ENCODE measurements around the gene KCMF1.

KCMF1 gene

DNA sequence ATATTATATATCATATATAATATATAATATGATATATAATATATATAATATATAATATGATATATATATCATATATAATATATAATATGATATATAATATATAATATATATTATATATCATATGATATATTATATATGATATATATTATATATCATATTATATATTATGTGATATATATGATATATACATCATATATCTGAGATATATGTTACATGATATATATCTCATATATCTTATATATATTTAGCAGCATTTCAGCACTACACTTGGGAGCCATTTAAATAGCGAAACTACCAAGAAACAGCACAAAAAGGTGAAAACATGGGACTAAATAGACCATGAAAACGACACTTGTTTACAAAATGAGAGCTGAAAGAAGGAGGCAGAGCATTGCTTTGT, 37.3 kb downstream of the KCMF1 start:
- Histone ChIP-seq H3K27ac (ENCODE audit: low read depth, low read length) (no peak overlapping the region), H3K4me1 (ENCODE audit: control insufficient read depth in 5 of 5, insufficient read depth in 5 of 5, low read length in 5 of 5) (peaks cover 0 to 17% (median 11%) of the 10 kb centered on the region in 5 donors)

GRCh38 chr2:85009019-85009618, 38.2 kb downstream of the KCMF1 start:
- H3K4me3 ChIP-seq (ENCODE audit: low read depth in 1 of 5, low read length in 5 of 5), result no peak overlapping the region
- peaks cover 0 to 17% (median 12%) of the 10 kb centered on the region in 5 donors for H3K4me1 ChIP-seq (ENCODE audit: control insufficient read depth in 5 of 5, insufficient read depth in 5 of 5, low read length in 5 of 5)
- no peak overlapping the region for H3K27ac ChIP-seq (ENCODE audit: low read depth, low read length)
- no peak overlapping the region for H3K9ac ChIP-seq (ENCODE audit: low read length in 5 of 5)
- H3K9me3 ChIP-seq (ENCODE audit: control insufficient read depth in 5 of 5, low read length in 5 of 5), result no peaks in the 10 kb centered on the region
- no peaks in the 10 kb centered on the region for H3K27me3 ChIP-seq (ENCODE audit: control insufficient read depth in 5 of 5, insufficient read depth in 4 of 5, low read length in 5 of 5)
- peaks cover 0 to 8% (median 4%) of the 10 kb centered on the region in 5 donors for H3K36me3 ChIP-seq (ENCODE audit: control insufficient read depth in 5 of 5, insufficient read depth in 5 of 5, low read length in 5 of 5)

More for the DNA sequence above, 37.3 kb downstream of the KCMF1 start:
- Histone ChIP-seq H3K36me3 (ENCODE audit: control insufficient read depth in 5 of 5, insufficient read depth in 5 of 5, low read length in 5 of 5) (peaks cover 0 to 8% (median 5%) of the 10 kb centered on the region in 5 donors), H3K9me3 (ENCODE audit: control insufficient read depth in 5 of 5, low read length in 5 of 5) (no peaks in the 10 kb centered on the region), H3K4me3 (ENCODE audit: low read depth in 1 of 5, low read length in 5 of 5) (no peak overlapping the region), H3K9ac (ENCODE audit: low read length in 5 of 5) (no peak overlapping the region), H3K27me3 (ENCODE audit: control insufficient read depth in 5 of 5, insufficient read depth in 4 of 5, low read length in 5 of 5) (no peaks in the 10 kb centered on the region)

DNA sequence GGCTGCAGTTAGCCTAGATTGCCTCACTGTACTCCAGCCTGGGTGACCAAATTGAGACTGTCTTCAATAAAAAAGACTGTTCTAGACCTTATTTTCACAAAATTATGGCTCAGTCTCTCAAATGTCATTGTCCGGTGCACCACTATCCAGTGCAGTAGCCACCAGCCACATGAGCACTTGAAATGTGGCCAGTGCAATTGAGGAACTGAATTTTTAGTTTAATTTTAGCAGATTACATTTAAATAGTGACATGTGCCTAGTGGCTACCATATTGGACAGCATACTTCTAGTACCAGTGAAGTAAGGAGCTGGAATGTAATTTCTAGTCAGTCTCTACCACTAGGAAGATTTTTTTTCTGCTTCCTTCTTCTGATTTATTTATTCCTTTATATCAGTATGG, 39.4 kb downstream of the KCMF1 start:
- Histone ChIP-seq H3K4me1 (ENCODE audit: control insufficient read depth in 5 of 5, insufficient read depth in 5 of 5, low read length in 5 of 5) (peaks cover 0 to 22% (median 19%) of the 10 kb centered on the region in 5 donors), H3K4me3 (ENCODE audit: low read depth in 1 of 5, low read length in 5 of 5) (no peak overlapping the region), H3K36me3 (ENCODE audit: control insufficient read depth in 5 of 5, insufficient read depth in 5 of 5, low read length in 5 of 5) (peaks cover 0 to 8% (median 4%) of the 10 kb centered on the region in 5 donors), H3K27me3 (ENCODE audit: control insufficient read depth in 5 of 5, insufficient read depth in 4 of 5, low read length in 5 of 5) (no peaks in the 10 kb centered on the region), H3K27ac (ENCODE audit: low read depth, low read length) (no peak overlapping the region), H3K9ac (ENCODE audit: low read length in 5 of 5) (no peak overlapping the region), H3K9me3 (ENCODE audit: control insufficient read depth in 5 of 5, low read length in 5 of 5) (no peaks in the 10 kb centered on the region)

GRCh38 chr2:85011098-85011497, 40.1 kb downstream of the KCMF1 start:
- peaks cover 0 to 8% (median 4%) of the 10 kb centered on the region in 5 donors for H3K36me3 ChIP-seq (ENCODE audit: control insufficient read depth in 5 of 5, insufficient read depth in 5 of 5, low read length in 5 of 5)
- H3K4me3 ChIP-seq (ENCODE audit: low read depth in 1 of 5, low read length in 5 of 5), result no peak overlapping the region
- no peaks in the 10 kb centered on the region for H3K9me3 ChIP-seq (ENCODE audit: control insufficient read depth in 5 of 5, low read length in 5 of 5)
- no peak overlapping the region for H3K27ac ChIP-seq (ENCODE audit: low read depth, low read length)
- peaks cover 0 to 29% (median 22%) of the 10 kb centered on the region in 5 donors for H3K4me1 ChIP-seq (ENCODE audit: control insufficient read depth in 5 of 5, insufficient read depth in 5 of 5, low read length in 5 of 5)
- no peaks in the 10 kb centered on the region for H3K27me3 ChIP-seq (ENCODE audit: control insufficient read depth in 5 of 5, insufficient read depth in 4 of 5, low read length in 5 of 5)
- H3K9ac ChIP-seq (ENCODE audit: low read length in 5 of 5), result no peak overlapping the region

DNA sequence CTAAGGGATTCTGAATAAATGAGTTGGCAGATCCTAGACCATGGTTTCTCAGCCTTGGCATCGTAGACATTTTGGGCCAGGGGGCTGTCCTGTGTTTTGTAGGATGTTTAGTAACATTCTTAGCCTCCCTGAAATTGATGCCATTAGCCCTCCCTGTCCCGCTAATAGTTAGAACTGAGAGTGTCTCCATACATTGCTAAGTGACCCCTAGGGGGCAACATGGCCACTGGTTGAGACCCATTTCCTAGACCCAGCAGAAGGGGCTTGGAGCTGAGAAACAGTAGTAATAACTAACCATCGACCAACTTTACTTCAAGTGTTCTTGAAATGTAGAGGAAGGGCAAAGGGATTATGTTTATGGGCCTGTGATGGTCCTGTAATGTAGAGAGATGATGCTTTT, 40.8 kb downstream of the KCMF1 start:
- Histone ChIP-seq H3K27ac (ENCODE audit: low read depth, low read length) (no peak overlapping the region), H3K4me3 (ENCODE audit: low read depth in 1 of 5, low read length in 5 of 5) (no peak overlapping the region), H3K36me3 (ENCODE audit: control insufficient read depth in 5 of 5, insufficient read depth in 5 of 5, low read length in 5 of 5) (peaks cover 0 to 8% (median 4%) of the 10 kb centered on the region in 5 donors), H3K9ac (ENCODE audit: low read length in 5 of 5) (no peak overlapping the region), H3K9me3 (ENCODE audit: control insufficient read depth in 5 of 5, low read length in 5 of 5) (no peaks in the 10 kb centered on the region), H3K4me1 (ENCODE audit: control insufficient read depth in 5 of 5, insufficient read depth in 5 of 5, low read length in 5 of 5) (peaks cover 1 to 31% (median 28%) of the 10 kb centered on the region in 5 donors), H3K27me3 (ENCODE audit: control insufficient read depth in 5 of 5, insufficient read depth in 4 of 5, low read length in 5 of 5) (no peaks in the 10 kb centered on the region)

DNA sequence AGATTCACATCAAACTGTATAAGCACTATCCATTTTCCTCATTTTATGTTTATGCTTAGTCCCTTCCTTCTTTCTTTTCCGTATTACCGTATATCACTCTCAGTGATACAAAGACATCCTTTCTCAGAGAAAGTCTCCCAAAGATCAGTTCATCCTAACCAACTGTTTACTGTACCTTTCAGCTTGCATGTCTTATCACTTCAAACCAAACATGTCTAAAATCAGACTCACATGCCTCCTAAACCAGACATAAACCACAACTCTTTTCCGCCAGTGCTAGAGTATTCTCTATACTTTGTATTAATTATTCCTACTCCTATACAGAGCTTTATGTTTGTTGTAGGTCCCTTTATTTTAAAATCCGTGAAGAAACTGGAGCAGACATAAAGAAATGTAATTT, 41.5 kb downstream of the KCMF1 start:
- Histone ChIP-seq H3K4me3 (ENCODE audit: low read depth in 1 of 5, low read length in 5 of 5) (no peak overlapping the region), H3K27ac (ENCODE audit: low read depth, low read length) (no peak overlapping the region), H3K9me3 (ENCODE audit: control insufficient read depth in 5 of 5, low read length in 5 of 5) (no peaks in the 10 kb centered on the region), H3K9ac (ENCODE audit: low read length in 5 of 5) (no peak overlapping the region), H3K4me1 (ENCODE audit: control insufficient read depth in 5 of 5, insufficient read depth in 5 of 5, low read length in 5 of 5) (peaks cover 1 to 32% (median 29%) of the 10 kb centered on the region in 5 donors), H3K36me3 (ENCODE audit: control insufficient read depth in 5 of 5, insufficient read depth in 5 of 5, low read length in 5 of 5) (peaks cover 0 to 6% (median under 1%) of the 10 kb centered on the region in 5 donors), H3K27me3 (ENCODE audit: control insufficient read depth in 5 of 5, insufficient read depth in 4 of 5, low read length in 5 of 5) (no peaks in the 10 kb centered on the region)

DNA sequence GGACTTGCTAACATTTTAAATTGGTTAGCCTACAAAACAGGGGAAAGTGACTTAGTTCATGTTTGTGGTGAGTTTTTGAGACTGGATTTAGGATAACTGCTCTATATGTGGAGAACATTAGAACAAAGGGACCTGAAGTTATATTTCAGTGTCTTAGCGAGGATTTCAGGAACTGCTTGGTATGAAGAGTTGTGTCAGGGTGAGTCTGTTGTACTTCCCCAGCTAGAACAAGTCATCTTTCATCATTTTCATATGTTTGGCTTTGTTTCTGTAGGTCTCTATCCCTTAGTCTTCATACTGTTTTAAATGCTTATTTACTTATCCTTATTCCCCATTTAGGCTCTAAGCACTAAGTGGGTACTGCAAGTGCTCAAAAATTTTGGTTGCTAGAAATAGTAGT, 41.9 kb downstream of the KCMF1 start:
- Histone ChIP-seq H3K9ac (ENCODE audit: low read length in 5 of 5) (no peak overlapping the region), H3K27ac (ENCODE audit: low read depth, low read length) (no peak overlapping the region), H3K27me3 (ENCODE audit: control insufficient read depth in 5 of 5, insufficient read depth in 4 of 5, low read length in 5 of 5) (no peaks in the 10 kb centered on the region), H3K4me1 (ENCODE audit: control insufficient read depth in 5 of 5, insufficient read depth in 5 of 5, low read length in 5 of 5) (peaks cover 1 to 34% (median 30%) of the 10 kb centered on the region in 5 donors), H3K36me3 (ENCODE audit: control insufficient read depth in 5 of 5, insufficient read depth in 5 of 5, low read length in 5 of 5) (peaks cover 0 to 5% (median 0%) of the 10 kb centered on the region in 5 donors), H3K4me3 (ENCODE audit: low read depth in 1 of 5, low read length in 5 of 5) (no peak overlapping the region), H3K9me3 (ENCODE audit: control insufficient read depth in 5 of 5, low read length in 5 of 5) (no peaks in the 10 kb centered on the region)

DNA sequence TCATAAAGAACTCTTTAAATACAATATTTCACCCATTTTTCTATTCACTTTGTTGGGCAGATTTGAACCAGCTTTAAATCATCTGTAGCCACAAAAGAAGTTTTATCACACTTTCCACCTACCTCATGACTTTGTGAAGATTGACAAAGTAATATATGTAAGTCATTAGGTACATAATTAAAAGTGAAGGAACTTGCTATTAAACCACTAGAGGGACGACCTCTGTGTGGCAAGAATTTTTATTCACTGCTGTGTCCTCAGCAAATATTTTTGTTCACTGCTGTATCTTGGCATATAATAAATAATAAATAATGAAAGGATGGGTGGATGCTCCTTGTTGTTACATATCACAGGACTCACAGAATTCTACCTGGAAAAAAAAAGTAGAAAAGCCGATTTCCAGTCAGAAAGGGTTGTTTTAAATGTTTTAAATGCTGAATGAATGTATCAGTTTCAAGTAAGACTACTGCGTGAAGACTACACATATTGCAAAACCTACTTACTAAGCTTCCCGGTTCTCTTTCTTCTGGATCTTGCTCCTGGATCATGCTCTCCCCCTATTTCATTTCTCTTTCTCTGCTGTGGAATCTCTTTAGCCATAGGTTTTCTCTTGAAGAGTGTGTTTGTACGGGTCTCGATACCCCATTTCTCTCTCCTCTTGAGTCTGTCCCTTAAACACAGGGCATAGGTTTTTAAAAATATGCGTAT, 44.8 kb downstream of the KCMF1 start:
- Histone ChIP-seq H3K36me3 (ENCODE audit: control insufficient read depth in 5 of 5, insufficient read depth in 5 of 5, low read length in 5 of 5) (no peaks in the 10 kb centered on the region), H3K4me1 (ENCODE audit: control insufficient read depth in 5 of 5, insufficient read depth in 5 of 5, low read length in 5 of 5) (peaks cover 1 to 27% (median 20%) of the 10 kb centered on the region in 5 donors), H3K4me3 (ENCODE audit: low read depth in 1 of 5, low read length in 5 of 5) (no peak overlapping the region), H3K9ac (ENCODE audit: low read length in 5 of 5) (peak overlapping the region in 2 of 5 donors; percentile 32 to 39), H3K27ac (ENCODE audit: low read depth, low read length) (peak overlapping the region; percentile 49), H3K9me3 (ENCODE audit: control insufficient read depth in 5 of 5, low read length in 5 of 5) (no peaks in the 10 kb centered on the region), H3K27me3 (ENCODE audit: control insufficient read depth in 5 of 5, insufficient read depth in 4 of 5, low read length in 5 of 5) (no peaks in the 10 kb centered on the region)

DNA sequence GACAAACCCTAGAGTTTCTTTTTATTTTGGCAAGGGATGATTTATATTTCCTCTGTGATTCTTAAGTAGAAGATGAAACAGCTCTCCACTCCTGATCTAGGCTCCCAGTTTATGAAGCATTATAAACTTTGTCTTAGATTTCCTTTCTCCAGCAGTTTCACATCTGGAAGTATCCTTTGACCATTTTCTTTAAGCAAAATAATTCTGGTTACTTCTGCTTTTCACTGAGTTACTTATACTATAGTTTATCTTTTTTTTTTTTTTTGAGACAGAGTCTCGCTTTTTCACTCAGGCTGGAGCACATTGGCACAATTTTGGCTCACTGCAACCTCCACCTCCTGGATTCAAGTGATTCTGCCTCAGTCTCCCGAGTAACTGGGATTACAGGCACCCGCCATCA, 45.5 kb downstream of the KCMF1 start:
- Histone ChIP-seq H3K27me3 (ENCODE audit: control insufficient read depth in 5 of 5, insufficient read depth in 4 of 5, low read length in 5 of 5) (no peaks in the 10 kb centered on the region), H3K4me3 (ENCODE audit: low read depth in 1 of 5, low read length in 5 of 5) (no peak overlapping the region), H3K9me3 (ENCODE audit: control insufficient read depth in 5 of 5, low read length in 5 of 5) (no peaks in the 10 kb centered on the region), H3K4me1 (ENCODE audit: control insufficient read depth in 5 of 5, insufficient read depth in 5 of 5, low read length in 5 of 5) (peaks cover 1 to 27% (median 19%) of the 10 kb centered on the region in 5 donors), H3K9ac (ENCODE audit: low read length in 5 of 5) (peak overlapping the region in 2 of 5 donors; percentile 32 to 39), H3K27ac (ENCODE audit: low read depth, low read length) (peak overlapping the region; percentile 49), H3K36me3 (ENCODE audit: control insufficient read depth in 5 of 5, insufficient read depth in 5 of 5, low read length in 5 of 5) (no peaks in the 10 kb centered on the region)

DNA sequence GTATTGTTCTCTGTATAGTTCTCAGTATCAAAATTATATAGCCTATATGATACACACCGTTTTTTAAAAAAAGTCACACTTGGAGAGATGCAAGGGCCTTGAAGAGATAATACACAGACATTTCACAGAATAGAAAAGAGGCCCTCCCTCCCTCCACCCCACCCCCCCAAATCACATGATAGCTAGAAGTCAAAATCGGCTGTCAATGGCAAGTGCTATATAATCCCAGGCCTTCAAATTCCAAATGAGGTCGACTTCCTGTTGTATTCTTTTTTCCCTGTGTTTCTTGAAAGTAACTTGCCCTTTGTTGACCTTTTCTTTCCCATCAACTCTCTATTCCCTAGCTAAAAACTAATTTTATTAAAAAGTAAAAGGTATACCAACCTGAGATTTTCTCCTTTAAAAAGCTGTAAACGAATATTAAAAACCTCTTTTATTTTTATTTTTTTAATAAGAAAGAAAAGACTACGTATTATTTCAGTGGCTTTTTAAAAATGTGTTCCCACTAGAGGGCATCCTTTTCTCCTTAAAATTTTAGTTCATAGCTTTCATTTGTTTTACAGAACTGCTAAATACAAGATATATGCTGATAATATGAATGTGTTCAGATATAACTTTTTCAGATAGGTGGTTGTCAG, 46.6 kb downstream of the KCMF1 start:
- Histone ChIP-seq H3K4me3 (ENCODE audit: low read depth in 1 of 5, low read length in 5 of 5) (no peak overlapping the region), H3K9ac (ENCODE audit: low read length in 5 of 5) (peak overlapping the region in 1 of 5 donors; percentile 24), H3K4me1 (ENCODE audit: control insufficient read depth in 5 of 5, insufficient read depth in 5 of 5, low read length in 5 of 5) (peaks cover 1 to 24% (median 19%) of the 10 kb centered on the region in 5 donors), H3K27me3 (ENCODE audit: control insufficient read depth in 5 of 5, insufficient read depth in 4 of 5, low read length in 5 of 5) (no peaks in the 10 kb centered on the region), H3K9me3 (ENCODE audit: control insufficient read depth in 5 of 5, low read length in 5 of 5) (no peaks in the 10 kb centered on the region), H3K36me3 (ENCODE audit: control insufficient read depth in 5 of 5, insufficient read depth in 5 of 5, low read length in 5 of 5) (no peaks in the 10 kb centered on the region), H3K27ac (ENCODE audit: low read depth, low read length) (no peak overlapping the region)

Data from subcutaneous abdominal adipose tissue (tissue), 5 donors.